Neural progenitor cell (in vitro differentiated cells): Measurements from ENCODE around the gene NR1H3. TPM values are rescaled to one million over a fixed set of nuclear protein-coding genes. Genes with fewer than 3 reads are reported as not detected.
"Not testable (repeated sequence)": the region's sequence is repeated elsewhere in the genome, so short reads cannot be mapped to it uniquely, and the experiment has no call there.

Source experiments
- DNase-seq: peaks from one replicate; pipeline ENCODE4 v3.0.0-alpha.2; 2016; ENCODE audit warnings: low spot score
- H2AFZ ChIP-seq: fragments of 200-600 bp; sonication (generic); replicated peaks from 2 replicates; pipeline ENCODE4 v1.6.1; 2016; ENCODE audit warnings: antibody characterized with exemption
- H3F3A ChIP-seq: fragments of 200-600 bp; sonication (generic); 2 replicates; pipeline ENCODE4 v1.6.1; 2016; ENCODE audit warnings: antibody characterized with exemption, low read depth
- H3K27ac ChIP-seq: fragments of 200-600 bp; sonication (generic); 2 replicates; pipeline ENCODE4 v1.5.1; 2016; ENCODE audit warnings: mild to moderate bottlenecking
- H3K27me3 ChIP-seq: fragments of 200-600 bp; sonication (generic); 2 replicates; pipeline ENCODE4 v1.6.1; 2016; ENCODE audit warnings: mild to moderate bottlenecking, moderate library complexity
- H3K36me3 ChIP-seq: fragments of 200-600 bp; sonication (generic); 2 replicates; pipeline ENCODE4 v1.5.1; 2016
- H3K4me1 ChIP-seq: fragments of 200-600 bp; sonication (generic); 2 replicates; pipeline ENCODE4 v1.6.1; 2016; ENCODE audit warnings: mixed run types
- H3K4me2 ChIP-seq: fragments of 200-600 bp; sonication (generic); 2 replicates; pipeline ENCODE4 v1.6.1; 2016
- H3K4me3 ChIP-seq: fragments of 200-600 bp; sonication (generic); 2 replicates; pipeline ENCODE4 v1.5.1; 2016
- H3K79me2 ChIP-seq: fragments of 200-600 bp; sonication (generic); 2 replicates; pipeline ENCODE4 v1.6.1; 2016; ENCODE audit warnings: low read depth
- H3K9ac ChIP-seq: fragments of 200-600 bp; sonication (generic); 2 replicates; pipeline ENCODE4 v1.6.1; 2016
- H3K9me3 ChIP-seq: fragments of 200-600 bp; sonication (generic); 2 replicates; pipeline ENCODE4 v1.5.1; 2016; ENCODE audit warnings: low read depth
- H4K20me1 ChIP-seq: fragments of 200-600 bp; sonication (generic); 2 replicates; pipeline ENCODE4 v1.6.1; 2016; ENCODE audit warnings: low read depth
- H3K27ac Mint-ChIP-seq: 3 replicates; pipeline ENCODE4 v1.8.0; 2021; ENCODE audit warnings: mixed read lengths
- H3K27me3 Mint-ChIP-seq: 2 replicates; pipeline ENCODE4 v1.8.0; 2022; ENCODE audit warnings: low read depth, mild to moderate bottlenecking, inconsistent platforms, moderate library complexity, mixed read lengths; ENCODE audit not compliant: insufficient read depth
- H3K36me3 Mint-ChIP-seq: 3 replicates; pipeline ENCODE4 v1.8.0; 2021; ENCODE audit warnings: mixed read lengths
- H3K4me1 Mint-ChIP-seq: 3 replicates; pipeline ENCODE4 v1.8.0; 2021; ENCODE audit warnings: mixed read lengths
- H3K4me3 Mint-ChIP-seq: 3 replicates; pipeline ENCODE4 v1.8.0; 2021; ENCODE audit warnings: mild to moderate bottlenecking, moderate library complexity, mixed read lengths
- H3K9me3 Mint-ChIP-seq: 3 replicates; pipeline ENCODE4 v1.8.0; 2020; ENCODE audit warnings: mixed read lengths
- CTCF ChIP-seq: fragments of 200-600 bp; sonication (generic); IDR thresholded peaks from 2 replicates; pipeline ENCODE4 v1.5.1; 2017; ENCODE audit warnings: antibody characterized with exemption, mild to moderate bottlenecking
- EZH2 ChIP-seq: fragments of 200-600 bp; sonication (generic); IDR thresholded peaks from 2 replicates; pipeline ENCODE4 v1.6.1; 2017; ENCODE audit warnings: antibody characterized with exemption, mild to moderate bottlenecking, moderate library complexity
- EZH2phosphoT487 ChIP-seq: fragments of 200-600 bp; sonication (generic); IDR thresholded peaks from 2 replicates; pipeline ENCODE4 v1.6.1; 2017; ENCODE audit warnings: antibody characterized with exemption
- total RNA-seq: library from RNA; depleted of rRNA; stranded (reverse); fragments of >200 nt; gene quantifications from 2 replicates; pipeline ENCODE4 v1.2.3, GENCODE V29; 2015; ENCODE audit warnings: low replicate concordance

NR1H3 gene
- 7.5 and 10.7 TPM in 2 replicates for total RNA-seq

- H3K27me3 ChIP-seq: no peaks in the 10 kb centered on the region
- Mint-ChIP-seq H3K27me3 (peaks cover 2% of the 10 kb centered on the region), H3K9me3 (no peaks in the 10 kb centered on the region), H3K36me3 (peaks cover 3% of the 10 kb centered on the region), H3K27ac (peak within 1 kb of the TSS; percentile 54), H3K4me1 (peaks cover 17% of the 10 kb centered on the region), H3K4me3 (peak within 1 kb of the TSS; percentile 33)
- H2AFZ ChIP-seq: peak within 1 kb of the TSS; percentile 51
- TF ChIP-seq EZH2 (no peak), CTCF (peak; percentile 55)
- H3F3A ChIP-seq: peaks cover 27% of the 10 kb centered on the region
- H3K9me3 ChIP-seq: no peaks in the 10 kb centered on the region
- DNase-seq: peak; percentile 79
- no peak within 1 kb of the TSS for H3K9ac ChIP-seq
- H3K4me3 ChIP-seq: peak within 1 kb of the TSS; percentile 24
- peaks cover 29% of the 10 kb centered on the region for H3K4me1 ChIP-seq
- H3K79me2 ChIP-seq: no peaks in the 10 kb centered on the region
- H3K27ac ChIP-seq: no peak within 1 kb of the TSS
- no peaks in the 10 kb centered on the region for H3K36me3 ChIP-seq
- peak within 1 kb of the TSS; percentile 51 for H3K4me2 ChIP-seq
- H4K20me1 ChIP-seq: no peaks in the 10 kb centered on the region
Observed at GRCh38 chr11:47257517-47258316, at the start of gene NR1H3. NR1H3 (plus strand) TSS chr11:47257996; CDS start chr11:47259217, 1,221 bp downstream.

DNA sequence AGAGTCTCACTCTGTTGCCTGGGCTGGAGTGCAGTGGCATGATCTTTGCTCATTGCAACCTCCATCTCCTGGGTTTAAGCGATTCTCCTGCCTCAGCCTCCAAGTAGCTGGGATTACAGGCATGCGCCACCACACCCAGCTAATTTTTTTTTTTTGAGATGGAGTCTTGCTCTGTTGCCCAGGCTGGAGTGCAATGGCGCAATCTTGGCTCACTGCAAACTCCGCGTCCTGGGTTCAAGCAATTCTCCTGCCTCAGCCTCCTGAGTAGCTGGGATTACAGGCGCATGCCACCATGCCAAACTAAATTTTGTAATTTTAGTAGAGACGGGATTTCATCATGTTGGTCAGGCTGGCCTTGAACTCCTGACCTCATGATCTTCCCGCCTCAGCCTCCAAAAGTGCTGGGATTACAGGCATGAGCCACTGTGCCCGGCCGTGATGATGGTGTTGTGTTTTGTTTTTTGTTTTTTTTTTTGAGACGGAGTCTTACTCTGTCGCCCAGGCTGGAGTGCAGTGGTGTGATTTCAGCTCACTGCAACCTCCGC is 49.7 kb upstream of the NR1H3 start:
- H3K4me3 Mint-ChIP-seq, H3K4me1 Mint-ChIP-seq, H4K20me1 ChIP-seq, H3K4me3 ChIP-seq, DNase-seq, H3K4me1 ChIP-seq, H3K9me3 Mint-ChIP-seq, H3K27me3 ChIP-seq, H3K27ac ChIP-seq, H3K27ac Mint-ChIP-seq, H3F3A ChIP-seq, H3K27me3 Mint-ChIP-seq, H3K36me3 Mint-ChIP-seq, H3K4me2 ChIP-seq, H3K36me3 ChIP-seq, H3K79me2 ChIP-seq, H2AFZ ChIP-seq, H3K9ac ChIP-seq, H3K9me3 ChIP-seq: not testable (repeated sequence)

GRCh38 chr11:47208628-47209027 is 49.2 kb upstream of the NR1H3 start:
- H3K9me3 Mint-ChIP-seq: no peaks in the 10 kb centered on the region
- H3F3A ChIP-seq: no peaks in the 10 kb centered on the region
- H3K27me3 Mint-ChIP-seq: no peaks in the 10 kb centered on the region
- TF ChIP-seq EZH2 (no peak), EZH2phosphoT487 (no peak), CTCF (no peak)
- H3K27ac ChIP-seq: no peak overlapping the region
- no peaks in the 10 kb centered on the region for H3K36me3 ChIP-seq
- no peak for DNase-seq
- no peak overlapping the region for H3K27ac Mint-ChIP-seq
- no peaks in the 10 kb centered on the region for H3K4me1 Mint-ChIP-seq
- no peaks in the 10 kb centered on the region for H3K27me3 ChIP-seq
- no peaks in the 10 kb centered on the region for H4K20me1 ChIP-seq
- no peak overlapping the region for H3K4me3 Mint-ChIP-seq
- no peak overlapping the region for H3K4me2 ChIP-seq
- H2AFZ ChIP-seq: no peak overlapping the region
- no peaks in the 10 kb centered on the region for H3K36me3 Mint-ChIP-seq
- no peaks in the 10 kb centered on the region for H3K4me1 ChIP-seq
- H3K9me3 ChIP-seq: no peaks in the 10 kb centered on the region
- no peaks in the 10 kb centered on the region for H3K79me2 ChIP-seq
- H3K9ac ChIP-seq: no peak overlapping the region
- H3K4me3 ChIP-seq: no peak overlapping the region

DNA sequence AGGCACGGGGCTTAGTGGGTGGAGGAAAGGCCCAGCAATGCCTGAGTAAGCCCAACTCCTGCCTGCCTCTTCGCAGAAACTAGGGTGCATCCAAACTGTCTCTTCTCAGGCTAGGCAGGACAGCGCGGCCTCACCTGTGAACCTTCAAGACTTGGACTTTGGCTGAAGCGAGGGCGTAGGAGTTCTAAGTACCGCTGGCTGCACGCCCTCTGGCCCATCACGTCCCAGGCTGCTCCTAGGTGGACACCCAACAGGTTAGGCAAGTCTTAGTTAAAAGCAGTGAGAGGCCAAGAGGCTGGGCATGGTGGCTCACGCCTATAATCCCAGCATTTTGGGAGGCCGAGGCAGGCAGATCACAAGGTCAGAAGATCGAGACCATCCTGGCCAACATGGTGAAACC is 44.9 kb upstream of the NR1H3 start:
- Histone ChIP-seq H3F3A (peaks cover 9% of the 10 kb centered on the region), H3K36me3 (no peaks in the 10 kb centered on the region), H3K9ac (no peak overlapping the region), H3K79me2 (peaks cover 28% of the 10 kb centered on the region), H3K27me3 (no peaks in the 10 kb centered on the region), H3K4me2 (no peak overlapping the region), H4K20me1 (no peaks in the 10 kb centered on the region), H3K27ac (no peak overlapping the region), H3K4me3 (no peak overlapping the region), H2AFZ (no peak overlapping the region), H3K4me1 (peaks cover 26% of the 10 kb centered on the region), H3K9me3 (no peaks in the 10 kb centered on the region)
- DNase-seq: no peak
- no peaks in the 10 kb centered on the region for H3K9me3 Mint-ChIP-seq
- no peak overlapping the region for H3K27ac Mint-ChIP-seq
- peaks cover 15% of the 10 kb centered on the region for H3K4me1 Mint-ChIP-seq
- no peak overlapping the region for H3K4me3 Mint-ChIP-seq
- H3K27me3 Mint-ChIP-seq: peaks cover 9% of the 10 kb centered on the region
- TF ChIP-seq EZH2phosphoT487: no peak
- no peaks in the 10 kb centered on the region for H3K36me3 Mint-ChIP-seq
